ENCODE results near the gene HNMT.

- no peak for TF ChIP-seq CTCF (IDR thresholded peaks at IDR 0.05)
- TF ChIP-seq POLR2A (IDR thresholded peaks at IDR 0.05) = no peak
Measured at GRCh38 chr2:137991078-137991477, 26.8 kb downstream of the HNMT start.

Data from heart left ventricle (tissue), 13 donors.